ENCODE data around the gene PTPRA. TPM values are rescaled to one million over a fixed set of nuclear protein-coding genes. Genes with fewer than 3 reads are reported as not detected.

Gene PTPRA
- total and polyA plus RNA-seq, 2 of the 13 experiments (the other 11 are each of a cell fraction or from before 2014, with no cell fraction given), result 47.2 to 127 TPM

- TF ChIP-seq, protein P1, sequence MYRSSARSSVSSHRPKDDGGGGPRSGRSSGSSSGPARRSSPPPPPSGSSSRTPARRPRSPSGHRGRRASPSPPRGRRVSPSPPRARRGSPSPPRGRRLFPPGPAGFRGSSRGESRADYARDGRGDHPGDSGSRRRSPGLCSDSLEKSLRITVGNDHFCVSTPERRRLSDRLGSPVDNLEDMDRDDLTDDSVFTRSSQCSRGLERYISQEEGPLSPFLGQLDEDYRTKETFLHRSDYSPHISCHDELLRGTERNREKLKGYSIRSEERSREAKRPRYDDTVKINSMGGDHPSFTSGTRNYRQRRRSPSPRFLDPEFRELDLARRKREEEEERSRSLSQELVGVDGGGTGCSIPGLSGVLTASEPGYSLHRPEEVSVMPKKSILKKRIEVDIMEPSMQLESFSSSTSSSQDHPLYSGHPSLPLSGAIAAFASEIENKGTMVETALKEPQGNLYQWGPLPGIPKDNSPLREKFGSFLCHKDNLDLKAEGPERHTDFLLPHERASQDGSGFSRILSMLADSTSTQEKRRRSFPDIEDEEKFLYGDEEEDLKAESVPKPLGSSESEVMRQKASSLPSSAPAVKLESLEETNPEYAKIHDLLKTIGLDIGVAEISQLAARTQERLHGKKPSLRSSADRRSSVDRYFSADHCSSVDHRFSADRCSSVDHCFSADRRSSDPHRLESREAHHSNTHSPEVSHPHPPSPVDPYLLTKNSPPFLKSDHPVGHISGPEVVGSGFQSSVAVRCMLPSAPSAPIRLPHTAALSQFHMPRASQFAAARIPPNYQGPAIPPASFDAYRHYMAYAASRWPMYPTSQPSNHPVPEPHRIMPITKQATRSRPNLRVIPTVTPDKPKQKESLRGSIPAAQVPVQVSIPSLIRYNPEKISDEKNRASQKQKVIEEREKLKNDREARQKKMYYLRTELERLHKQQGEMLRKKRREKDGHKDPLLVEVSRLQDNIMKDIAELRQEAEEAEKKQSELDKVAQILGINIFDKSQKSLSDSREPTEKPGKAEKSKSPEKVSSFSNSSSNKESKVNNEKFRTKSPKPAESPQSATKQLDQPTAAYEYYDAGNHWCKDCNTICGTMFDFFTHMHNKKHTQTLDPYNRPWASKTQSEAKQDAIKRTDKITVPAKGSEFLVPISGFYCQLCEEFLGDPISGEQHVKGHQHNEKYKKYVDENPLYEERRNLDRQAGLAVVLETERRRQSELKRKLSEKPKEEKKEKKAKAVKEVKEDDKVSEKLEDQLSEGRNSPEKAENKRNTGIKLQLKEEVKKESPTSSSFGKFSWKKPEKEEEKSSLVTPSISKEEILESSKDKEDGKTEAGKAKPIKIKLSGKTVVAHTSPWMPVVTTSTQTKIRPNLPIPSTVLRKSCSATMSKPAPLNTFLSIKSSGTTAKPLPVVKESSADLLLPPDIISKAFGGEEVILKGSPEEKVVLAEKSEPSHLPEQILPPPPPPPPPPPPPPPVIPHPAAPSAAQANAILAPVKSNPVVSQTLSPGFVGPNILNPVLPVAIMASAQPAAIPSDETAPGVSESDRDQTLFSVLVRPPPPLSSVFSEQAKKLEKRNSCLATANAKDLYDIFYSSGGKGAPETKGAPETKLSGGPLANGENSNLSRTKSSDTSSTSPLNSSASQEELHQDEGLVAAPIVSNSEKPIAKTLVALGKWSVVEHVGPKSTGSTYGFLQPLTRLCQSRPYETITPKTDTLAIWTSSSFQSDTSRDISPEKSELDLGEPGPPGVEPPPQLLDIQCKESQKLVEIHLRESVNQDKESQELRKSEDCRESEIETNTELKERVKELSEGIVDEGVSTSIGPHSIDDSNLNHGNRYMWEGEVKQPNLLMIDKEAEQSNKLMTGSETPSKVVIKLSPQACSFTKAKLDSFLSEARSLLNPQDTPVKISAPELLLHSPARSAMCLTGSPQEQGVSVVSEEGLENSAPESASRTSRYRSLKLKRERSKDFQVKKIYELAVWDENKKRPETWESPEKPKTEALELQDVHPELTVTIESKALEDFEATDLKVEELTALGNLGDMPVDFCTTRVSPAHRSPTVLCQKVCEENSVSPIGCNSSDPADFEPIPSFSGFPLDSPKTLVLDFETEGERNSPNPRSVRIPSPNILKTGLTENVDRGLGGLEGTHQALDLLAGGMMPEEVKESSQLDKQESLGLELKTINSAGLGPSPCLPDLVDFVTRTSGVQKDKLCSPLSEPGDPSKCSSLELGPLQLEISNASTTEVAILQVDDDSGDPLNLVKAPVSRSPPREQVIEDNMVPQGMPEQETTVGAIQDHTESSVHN (CRISPR knock-in tag; IDR thresholded peaks at IDR 0.05), result peak; percentile 45; the same call in 1 of the 2 replicates
- TF ChIP-seq TEAD2 (CRISPR knock-in tag; IDR thresholded peaks at IDR 0.05) (no peak), ATF5 (CRISPR knock-in tag; IDR thresholded peaks at IDR 0.05; ENCODE audit: low read depth) (no peak), GTF3A (CRISPR knock-in tag; conservative IDR thresholded peaks at IDR 0.05) (0 out of 2 replicates have a peak, but pooled peaks have one; percentile 15), ESRRA (CRISPR knock-in tag; IDR thresholded peaks at IDR 0.05; ENCODE audit: low read depth) (no peak), FOSL2 (CRISPR knock-in tag; IDR thresholded peaks at IDR 0.05) (0 out of 2 replicates have a peak, but pooled peaks have one; percentile 17), KAT8 (CRISPR knock-in tag; IDR thresholded peaks at IDR 0.05) (no peak; the same call in 1 of the 2 replicates), ZNF879 (CRISPR knock-in tag; IDR thresholded peaks at IDR 0.05) (no peak), ZNF782 (CRISPR knock-in tag; IDR thresholded peaks at IDR 0.05; ENCODE audit: borderline replicate concordance) (0 out of 2 replicates have a peak, but pooled peaks have one; percentile 64), NRL (CRISPR knock-in tag; IDR thresholded peaks at IDR 0.05; ENCODE audit: borderline replicate concordance) (peak; percentile 65; the same call in 1 of the 2 replicates), PATZ1 (CRISPR knock-in tag; IDR thresholded peaks at IDR 0.05) (peak; percentile 56; the same call in 1 of the 2 replicates), ZBTB38 (CRISPR knock-in tag; IDR thresholded peaks at IDR 0.05) (0 out of 2 replicates have a peak, but pooled peaks have one; percentile 18), SRY (CRISPR knock-in tag; IDR thresholded peaks at IDR 0.05) (peak; percentile 49; the same call in 1 of the 2 replicates), ZNF34 (CRISPR knock-in tag; IDR thresholded peaks at IDR 0.05; ENCODE audit: borderline replicate concordance) (peak; percentile 22; the same call in 1 of the 2 replicates), MED13 (CRISPR knock-in tag; IDR thresholded peaks at IDR 0.05) (no peak), ZNF839 (CRISPR knock-in tag; IDR thresholded peaks at IDR 0.05; ENCODE audit: borderline replicate concordance) (0 out of 2 replicates have a peak, but pooled peaks have one; percentile 49), ZNF790 (CRISPR knock-in tag; IDR thresholded peaks at IDR 0.05; ENCODE audit: borderline replicate concordance) (peak; percentile 21; the same call in 1 of the 2 replicates), ZNF564 (CRISPR knock-in tag; IDR thresholded peaks at IDR 0.05) (no peak; the same call in 1 of the 2 replicates)
Measured at GRCh38 chr20:2871661-2872458, 1.4 kb upstream of the PTPRA start (continued).
